ENCODE measurements around the gene APMAP. TPM values are rescaled to one million over a fixed set of nuclear protein-coding genes. Genes with fewer than 3 reads are reported as not detected.

APMAP gene, protein sequence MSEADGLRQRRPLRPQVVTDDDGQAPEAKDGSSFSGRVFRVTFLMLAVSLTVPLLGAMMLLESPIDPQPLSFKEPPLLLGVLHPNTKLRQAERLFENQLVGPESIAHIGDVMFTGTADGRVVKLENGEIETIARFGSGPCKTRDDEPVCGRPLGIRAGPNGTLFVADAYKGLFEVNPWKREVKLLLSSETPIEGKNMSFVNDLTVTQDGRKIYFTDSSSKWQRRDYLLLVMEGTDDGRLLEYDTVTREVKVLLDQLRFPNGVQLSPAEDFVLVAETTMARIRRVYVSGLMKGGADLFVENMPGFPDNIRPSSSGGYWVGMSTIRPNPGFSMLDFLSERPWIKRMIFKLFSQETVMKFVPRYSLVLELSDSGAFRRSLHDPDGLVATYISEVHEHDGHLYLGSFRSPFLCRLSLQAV
- 28.2 TPM for total RNA-seq
- long read RNA-seq, transcript APMAP-201 (9 exons, 2,430 nt): major isoform, 60 of 89 reads
- long read RNA-seq, partial matches to known transcripts: 9 of 89 reads
- long read RNA-seq, other reads (novel, unspliced or antisense): 19 of 89 reads

DNA sequence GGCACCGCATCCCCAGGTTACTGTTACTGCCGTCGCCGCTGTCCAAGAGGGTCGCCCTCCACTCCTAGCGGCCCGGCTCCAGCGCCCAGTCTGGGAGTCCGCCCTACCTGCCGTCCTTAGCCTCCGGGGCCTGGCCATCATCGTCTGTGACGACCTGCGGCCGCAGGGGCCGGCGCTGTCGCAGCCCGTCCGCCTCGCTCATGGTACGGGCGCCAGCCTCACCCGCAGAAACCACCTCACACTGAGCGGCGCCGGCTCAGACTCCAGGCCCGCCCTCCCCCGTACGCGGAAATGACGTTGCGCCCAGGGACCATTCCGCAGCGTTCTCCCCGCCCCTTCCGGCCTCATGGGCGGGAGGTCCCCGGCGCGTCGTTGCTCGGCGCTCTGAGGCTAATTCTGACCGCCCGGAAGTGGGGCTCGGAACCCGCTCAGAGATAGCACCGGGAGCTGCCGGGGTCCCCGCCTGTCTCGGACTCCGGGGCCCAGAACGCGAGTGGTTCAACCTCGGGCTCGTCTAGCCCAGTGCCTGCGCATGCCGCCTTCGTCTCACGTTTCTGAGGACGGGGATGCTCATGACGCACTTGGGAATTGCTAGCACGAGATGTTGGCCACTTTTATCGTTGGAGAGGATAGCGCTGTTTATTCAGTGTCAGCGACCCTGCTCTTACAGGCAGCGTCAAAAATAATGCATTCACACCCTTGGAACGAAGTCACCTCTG, at the start of gene APMAP:
APMAP (minus strand) TSS at position 265 of the 719 bp plus-strand sequence; CDS start at position 202, 63 bp downstream.
- DNase-seq (ENCODE audit: low spot score): peak; percentile 99
- intact Hi-C loops (cut with DNase I): loop anchor here (2.0 to 5.0 kb wide), 3 partner anchors 66 to 405 kb away; partner anchors contain the start of gene ACSS1

DNA sequence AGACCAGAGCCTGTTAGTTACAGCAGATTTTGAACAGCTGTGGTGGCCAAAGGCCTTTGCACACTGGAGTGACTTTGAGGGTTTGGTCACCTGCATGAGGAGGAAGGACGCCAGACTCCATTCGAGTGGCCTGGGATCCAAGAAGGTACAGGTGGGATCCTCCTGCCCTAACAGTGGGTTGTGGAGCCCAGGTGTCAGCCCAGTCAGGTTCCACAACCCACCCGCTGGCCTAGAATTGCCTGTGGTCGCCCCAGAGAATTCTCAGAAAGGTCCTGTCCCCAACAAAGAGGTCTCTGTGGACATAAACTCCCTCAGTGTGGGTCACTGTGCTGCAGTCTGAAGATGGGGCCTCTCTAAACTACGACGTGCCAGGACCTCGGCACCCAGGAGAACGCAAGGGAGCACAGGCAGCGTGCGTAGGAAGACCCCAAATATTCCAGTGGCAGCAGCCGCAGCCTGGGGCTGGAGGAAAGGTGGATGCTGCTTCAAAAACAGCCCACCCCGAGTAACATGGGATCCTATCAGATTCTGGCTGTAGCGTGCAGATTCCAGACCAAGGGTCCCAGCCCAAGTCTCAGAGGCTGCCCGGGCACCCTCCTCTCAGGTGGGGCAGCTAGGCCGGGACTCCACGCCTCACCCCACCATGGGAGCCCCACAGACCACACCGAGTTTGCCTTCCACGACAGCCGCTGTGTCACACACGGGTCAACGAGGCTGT, 49.4 kb upstream of the APMAP start:
- DNase-seq (ENCODE audit: low spot score): peak; percentile 67
- intact Hi-C loops (cut with DNase I): loop anchor here (2.0 kb wide), 1 partner anchor 15 kb away; no protein-coding TSS in a partner anchor

DNA sequence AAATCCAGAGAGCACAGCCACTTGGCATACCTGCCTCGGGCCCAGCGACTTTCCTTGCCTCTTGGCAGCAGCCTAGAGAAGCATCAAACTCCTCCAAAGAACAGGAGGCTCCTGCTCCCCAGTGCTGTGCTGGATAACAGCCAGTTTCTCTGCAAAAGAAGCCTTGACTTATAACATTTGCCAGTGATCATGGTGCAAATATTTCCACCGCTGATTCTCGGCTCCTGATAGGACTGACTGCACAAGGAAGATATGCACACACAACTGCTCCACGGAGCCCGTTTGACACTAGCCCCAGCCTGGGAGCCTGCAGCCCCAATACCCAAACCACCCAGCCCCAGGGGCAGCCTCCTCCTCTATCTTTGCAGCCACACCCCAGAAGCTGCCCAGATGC, 47.9 kb upstream of the APMAP start:
- no peak for DNase-seq (ENCODE audit: low spot score)

DNA sequence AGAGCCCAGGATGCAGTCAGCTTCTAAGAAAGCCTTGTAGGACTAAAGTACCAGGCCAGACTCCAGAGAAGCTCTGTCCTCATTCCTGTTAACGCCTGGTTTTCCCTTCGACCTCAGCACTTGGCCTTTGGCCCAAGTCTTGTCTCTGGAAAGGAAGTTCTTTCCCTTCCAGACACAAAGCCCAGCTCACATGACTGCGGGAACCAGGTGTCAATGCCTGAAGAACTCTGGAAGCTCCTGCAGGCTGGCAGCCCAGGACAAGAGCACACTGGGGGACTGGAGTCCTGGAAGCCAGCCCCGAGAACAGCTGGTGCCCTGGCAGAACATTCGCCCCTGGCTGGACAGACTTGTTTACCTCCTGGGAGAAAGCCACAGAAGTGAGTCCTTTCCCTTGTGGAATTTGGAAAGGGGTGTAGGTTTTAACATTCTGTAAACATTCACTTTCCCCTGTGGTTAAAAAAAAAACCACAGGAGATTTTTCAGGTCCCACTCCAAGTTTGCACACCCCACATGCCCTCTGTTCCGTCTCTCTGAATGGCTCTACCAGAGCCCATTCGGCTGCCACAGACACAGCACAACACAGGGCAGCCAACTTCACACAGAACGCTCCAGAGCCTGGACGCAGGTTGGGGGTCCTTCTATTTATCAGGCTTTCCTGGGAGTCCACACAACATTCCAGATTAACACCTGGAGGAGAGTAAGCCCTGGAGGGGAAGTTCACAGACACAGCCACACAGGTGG, 47.3 kb upstream of the APMAP start:
- peak; percentile 93 for DNase-seq (ENCODE audit: low spot score)
- intact Hi-C loops (cut with DNase I): no loop called here

More for the DNA sequence above, 47.9 kb upstream of the APMAP start:
- intact Hi-C loops (cut with DNase I): no loop called here

DNA sequence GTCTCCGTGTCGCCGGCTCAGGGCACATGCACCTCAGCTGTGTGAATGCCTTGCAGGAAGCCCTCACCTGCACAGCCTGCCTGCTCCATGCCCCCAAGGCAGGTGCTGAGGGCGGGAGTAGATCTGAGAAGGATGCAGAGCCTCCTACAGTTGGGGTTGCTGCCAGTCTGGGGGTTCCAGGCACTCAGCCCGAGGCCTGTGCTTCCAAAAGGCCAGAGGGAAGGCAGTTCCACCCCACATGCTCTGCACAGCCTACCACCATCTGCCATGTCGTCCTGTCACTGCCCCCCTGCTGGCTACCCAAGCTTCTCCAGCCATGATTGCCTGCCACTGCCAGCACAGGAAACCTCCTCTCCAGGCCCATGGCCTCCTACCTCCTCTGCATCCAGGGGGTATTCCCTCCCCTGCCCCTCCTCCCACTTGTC, 46.1 kb upstream of the APMAP start:
- intact Hi-C loops (cut with DNase I): no loop called here
- no peak for DNase-seq (ENCODE audit: low spot score)

DNA sequence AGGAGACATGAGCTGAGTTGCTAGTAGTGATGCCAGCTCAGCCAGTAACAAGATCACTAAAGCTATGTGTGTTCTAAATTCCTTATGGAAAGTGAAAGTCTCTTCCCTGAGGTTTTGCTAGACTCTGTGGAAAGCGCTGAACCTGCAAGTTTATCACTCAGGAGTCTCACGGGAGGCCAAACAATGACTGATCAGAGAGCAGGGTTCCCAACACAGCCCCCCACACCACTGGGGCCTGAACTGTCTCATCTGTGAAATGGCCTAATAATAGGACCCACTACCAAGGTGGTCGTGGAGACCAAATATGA, 45.5 kb upstream of the APMAP start:
- intact Hi-C loops (cut with DNase I): no loop called here
- no peak for DNase-seq (ENCODE audit: low spot score)

DNA sequence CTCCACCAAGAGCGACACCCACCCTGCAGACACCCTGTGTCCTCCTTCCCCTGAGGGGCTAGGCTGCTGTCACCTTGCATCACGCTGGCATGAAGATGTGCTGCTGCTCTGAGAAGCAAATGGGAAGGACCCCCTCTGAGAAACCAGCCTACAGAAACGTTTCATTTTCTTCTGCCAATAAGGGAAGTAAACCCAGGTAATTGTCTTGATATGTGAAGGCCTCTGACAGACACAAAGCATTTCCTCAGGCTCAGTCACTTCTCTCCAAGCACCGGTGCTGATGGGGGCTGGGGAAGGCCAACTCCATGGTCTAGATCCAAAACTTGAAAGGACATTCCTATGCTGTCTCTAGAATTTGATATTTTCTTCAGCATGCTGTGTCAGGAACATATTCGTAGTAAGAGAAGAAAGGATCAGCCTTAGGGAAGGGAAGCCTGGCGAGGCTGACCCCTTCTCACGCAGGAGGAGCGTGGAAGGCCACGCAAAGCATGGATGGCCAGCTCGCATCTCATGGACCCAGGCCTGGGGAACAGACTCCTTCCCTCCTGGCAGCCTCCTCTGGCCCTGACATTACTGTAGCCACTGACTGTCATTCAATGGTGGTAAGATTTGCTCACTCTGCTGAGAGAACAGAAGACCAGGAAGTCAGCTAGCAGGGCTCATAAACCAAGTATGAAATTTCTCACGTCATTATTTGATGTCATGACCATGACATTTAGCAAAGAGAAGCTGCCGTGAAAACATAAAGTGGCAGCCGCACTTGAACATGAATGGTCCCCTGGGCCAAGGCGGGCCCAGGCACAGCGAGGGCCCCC, 44.9 kb upstream of the APMAP start:
- intact Hi-C loops (cut with DNase I): no loop called here
- no peak for DNase-seq (ENCODE audit: low spot score)

DNA sequence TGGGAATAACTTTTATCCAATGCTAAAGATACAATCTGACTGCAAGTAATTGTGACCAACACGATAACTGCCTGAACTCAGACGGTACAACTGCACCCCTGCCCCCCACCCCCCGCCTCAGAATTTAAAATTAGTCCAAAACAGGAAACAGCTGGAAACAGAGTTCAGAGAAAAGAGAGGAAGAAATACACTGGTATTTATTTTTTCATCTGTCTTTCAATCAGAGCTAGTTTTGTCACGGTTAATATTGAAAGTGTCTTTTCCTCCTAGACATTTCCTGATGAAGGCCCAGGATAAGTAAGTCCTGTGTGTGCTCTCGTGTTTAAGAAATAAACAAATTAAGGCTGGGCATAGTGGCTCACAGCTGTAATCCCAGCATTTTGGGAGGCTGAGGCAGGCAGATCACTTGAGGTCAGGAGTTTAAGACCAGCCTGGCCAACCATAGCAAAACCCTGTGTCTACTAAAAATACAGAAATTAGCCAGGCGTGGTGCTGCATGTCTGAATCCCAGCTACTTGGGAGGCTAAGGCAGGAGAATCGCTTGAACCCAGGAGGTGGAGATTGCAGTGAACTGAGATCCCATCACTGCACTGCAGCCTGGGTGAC, 43.9 kb upstream of the APMAP start:
- intact Hi-C loops (cut with DNase I): no loop called here
- no peak for DNase-seq (ENCODE audit: low spot score)

DNA sequence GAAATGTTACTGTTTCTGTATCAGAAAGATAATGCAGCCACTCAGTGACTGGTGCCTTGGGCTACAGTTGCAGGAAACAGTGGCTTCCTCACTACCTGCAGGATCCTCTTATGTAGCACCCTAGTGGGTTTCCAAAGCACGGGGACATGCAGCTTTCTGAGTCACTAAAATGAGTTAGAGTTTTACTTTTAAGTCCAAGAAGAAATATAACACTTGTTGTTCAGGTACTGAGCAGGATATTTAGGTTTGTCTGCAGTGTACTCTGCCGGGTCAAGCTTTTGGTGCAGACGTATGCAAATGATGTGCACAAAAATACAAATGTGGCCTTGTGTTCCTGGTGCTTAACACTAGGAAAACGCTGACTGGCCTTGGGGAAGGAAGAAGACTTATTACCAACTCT, 43.4 kb upstream of the APMAP start:
- no peak for DNase-seq (ENCODE audit: low spot score)
- intact Hi-C loops (cut with DNase I): no loop called here

DNA sequence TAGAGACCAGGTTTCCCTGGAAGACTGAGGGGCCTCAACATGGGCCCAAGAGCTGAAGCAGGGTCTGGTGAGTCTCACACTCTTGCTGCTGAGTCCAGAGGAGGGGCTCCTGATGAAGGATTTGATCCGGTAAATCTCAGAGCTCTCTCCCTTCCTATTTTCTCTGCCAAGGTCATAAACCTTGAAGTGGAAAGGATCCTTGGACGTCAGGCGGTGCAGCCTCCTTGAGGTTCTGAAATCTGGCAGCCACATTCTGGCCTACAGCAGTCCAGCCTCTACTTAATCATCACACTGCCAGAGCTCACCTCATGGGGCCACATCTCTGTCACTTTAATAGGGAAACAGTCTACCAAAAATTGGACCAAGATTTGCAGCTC, 41.4 kb upstream of the APMAP start:
- no peak for DNase-seq (ENCODE audit: low spot score)
- intact Hi-C loops (cut with DNase I): no loop called here

DNA sequence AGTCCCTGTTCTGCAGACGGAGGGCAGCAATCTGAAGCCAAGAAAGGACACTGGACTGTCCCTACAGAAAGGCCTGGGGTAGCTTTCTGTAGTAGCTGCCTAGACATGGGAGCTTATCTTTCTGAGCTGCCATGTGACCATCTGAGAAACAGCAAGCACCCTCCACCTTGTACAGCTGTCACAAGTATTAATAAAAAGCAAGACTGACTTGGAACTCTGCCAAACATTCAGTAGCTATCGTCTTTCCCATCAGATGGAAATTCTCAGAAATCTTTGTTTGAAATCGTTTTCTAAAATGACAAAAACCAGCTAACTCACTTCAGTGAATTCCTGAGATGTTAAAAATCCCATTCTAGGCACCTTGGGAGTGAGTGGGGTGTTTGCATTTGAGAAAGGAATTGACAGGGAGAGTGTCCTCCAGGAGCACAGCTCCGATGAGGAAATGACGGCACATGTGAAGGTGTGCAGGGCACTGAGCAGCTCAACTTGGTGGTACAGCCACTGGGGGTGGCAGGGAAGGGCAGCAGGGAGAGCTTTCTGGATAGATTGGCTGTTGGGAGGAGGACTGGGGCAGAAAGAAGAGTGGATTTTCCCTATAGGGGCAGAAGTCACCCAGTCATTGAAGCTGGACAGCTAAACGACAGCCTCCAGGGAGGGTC, 40.8 kb upstream of the APMAP start:
- DNase-seq (ENCODE audit: low spot score): no peak
- intact Hi-C loops (cut with DNase I): no loop called here

DNA sequence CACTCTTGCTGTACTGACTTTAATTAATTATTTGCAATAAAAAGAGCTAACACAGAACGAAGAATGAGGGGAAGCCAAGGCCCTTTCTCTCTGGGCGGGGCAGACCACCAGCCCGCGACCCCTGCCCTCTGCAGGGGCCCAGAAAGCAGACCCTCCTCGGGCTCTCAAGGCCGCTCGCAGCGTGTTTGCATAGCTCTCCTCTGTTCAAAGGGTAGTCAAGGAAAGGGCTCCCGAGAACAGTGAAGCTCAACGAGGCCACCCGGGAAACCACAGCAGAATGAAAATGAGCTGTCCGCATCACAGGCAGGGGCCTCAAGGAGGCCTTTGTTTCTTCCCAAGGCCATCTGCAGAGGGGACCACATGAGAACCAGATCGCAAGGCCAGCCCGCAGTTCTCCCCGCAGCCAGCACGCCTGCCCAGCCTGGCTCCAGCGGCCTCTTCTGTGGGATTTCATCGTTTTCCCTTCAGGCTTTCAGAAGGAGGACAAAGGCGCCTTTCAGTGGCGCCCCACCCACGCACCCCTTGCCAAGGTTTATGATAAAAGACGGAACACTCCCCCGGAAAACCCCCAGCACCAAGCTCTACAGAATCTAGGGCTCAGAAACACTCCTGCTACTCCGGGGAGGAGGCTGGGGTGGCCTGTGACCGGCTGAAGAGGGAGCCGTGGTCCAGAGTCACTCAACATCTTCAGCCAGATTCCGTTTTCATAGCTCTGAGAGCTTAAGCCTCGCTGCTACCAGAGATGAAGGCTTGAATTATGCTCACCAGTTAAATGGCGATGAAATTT, 40.1 kb upstream of the APMAP start:
- DNase-seq (ENCODE audit: low spot score): no peak
- intact Hi-C loops (cut with DNase I): no loop called here

DNA sequence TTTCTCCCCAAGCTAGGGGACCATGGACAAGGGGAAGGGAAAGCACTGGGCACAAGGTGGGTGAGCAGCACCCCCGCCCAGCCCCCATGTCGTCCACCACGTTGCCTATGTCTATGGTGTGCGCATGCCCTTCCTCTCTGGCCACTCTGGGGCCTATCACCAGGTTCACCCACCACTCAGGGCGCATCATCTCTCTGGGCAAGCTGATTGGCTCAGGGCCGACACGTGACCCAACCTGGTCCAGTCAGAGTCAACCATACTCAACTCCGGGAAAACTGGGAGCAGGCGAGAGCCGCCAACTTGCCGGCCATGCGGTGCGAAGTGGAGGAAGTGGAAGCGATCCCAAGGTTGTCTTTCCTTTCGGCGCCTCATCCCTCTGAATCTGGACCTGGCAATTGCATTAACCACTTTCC, 39.5 kb upstream of the APMAP start:
- intact Hi-C loops (cut with DNase I): no loop called here
- no peak for DNase-seq (ENCODE audit: low spot score)

DNA sequence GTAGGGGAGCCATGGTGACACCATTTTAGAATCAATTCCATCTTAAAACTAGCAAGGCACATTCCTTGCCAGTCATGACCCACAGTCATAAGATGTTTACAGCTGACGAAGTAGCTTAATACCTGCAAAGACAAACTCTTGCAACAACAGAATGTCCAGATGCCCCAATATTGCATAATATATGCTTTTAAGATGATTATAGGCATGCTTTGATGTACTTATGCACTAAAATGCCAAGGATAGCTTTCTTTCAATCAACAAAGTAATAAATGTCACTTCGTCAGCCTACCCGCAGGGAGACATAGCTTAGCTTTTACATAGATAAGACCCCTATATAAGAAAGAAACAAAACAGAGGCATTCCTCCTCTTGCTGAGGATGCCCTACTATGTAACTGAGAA, 38.7 kb upstream of the APMAP start:
- intact Hi-C loops (cut with DNase I): no loop called here
- no peak for DNase-seq (ENCODE audit: low spot score)

DNA sequence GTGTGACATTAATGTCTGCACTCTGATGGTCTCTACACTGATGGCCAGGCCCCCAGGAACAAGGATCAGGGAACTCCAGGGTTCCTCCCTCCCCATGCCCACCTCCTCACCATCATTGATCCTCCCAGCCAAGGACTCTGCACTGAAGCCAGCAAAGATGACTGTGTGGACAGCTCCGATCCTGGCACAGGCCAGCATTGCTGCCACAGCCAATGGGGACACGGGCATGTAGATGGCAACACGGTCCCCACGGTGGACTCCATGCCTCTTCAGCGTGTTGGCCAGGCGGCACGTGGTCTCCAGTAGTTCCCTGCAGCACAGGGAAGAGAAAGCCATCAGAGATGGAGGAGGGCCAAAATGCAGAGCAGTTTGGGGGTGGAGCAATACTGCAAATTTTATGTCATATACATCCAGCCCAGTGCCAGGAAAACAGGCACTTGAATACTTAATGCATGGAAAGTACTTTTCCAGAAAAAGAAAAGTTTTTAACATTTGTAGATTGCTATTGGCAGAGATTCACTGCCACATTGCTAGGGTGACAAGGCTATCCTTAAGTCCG, 38.2 kb upstream of the APMAP start:
- intact Hi-C loops (cut with DNase I): no loop called here
- DNase-seq (ENCODE audit: low spot score): no peak

DNA sequence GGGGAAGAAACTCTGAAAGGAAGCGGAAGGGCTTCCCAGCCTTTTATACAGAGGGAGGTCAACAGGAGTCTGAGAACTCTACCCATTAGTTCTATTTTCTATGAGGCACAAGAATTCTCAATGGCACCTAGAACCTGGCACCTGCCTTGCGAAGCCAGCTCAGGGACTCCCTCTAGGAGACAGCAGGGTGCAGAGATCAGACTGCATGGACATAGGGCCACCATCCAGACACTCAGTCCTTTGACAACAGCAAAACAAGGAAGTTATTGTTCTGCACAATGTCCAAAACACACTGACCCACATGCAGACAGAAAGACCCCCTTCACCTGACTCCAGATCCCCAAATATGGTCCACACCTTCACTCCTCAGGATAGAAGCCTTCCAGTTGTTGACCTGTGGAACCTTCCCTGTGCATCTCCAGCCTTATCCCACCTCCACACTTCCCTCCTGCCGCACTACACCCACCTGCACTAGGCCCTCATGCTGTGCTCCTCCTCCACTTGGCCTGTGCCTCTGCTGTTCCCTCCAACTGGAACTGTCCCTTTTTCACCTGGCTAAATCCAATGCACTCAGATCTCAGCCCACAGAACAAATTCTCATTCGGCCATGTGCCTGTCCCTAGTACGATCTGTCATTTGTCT, 37.6 kb upstream of the APMAP start:
- intact Hi-C loops (cut with DNase I): no loop called here
- DNase-seq (ENCODE audit: low spot score): no peak

Data from cardiac septum (tissue), 1 donor.